Activated B cell treated with CpG ODN at 0.5 μM for 24 hours (primary cell): ENCODE results near the gene USP46. TPM values are rescaled to one million over a fixed set of nuclear protein-coding genes. Genes with fewer than 3 reads are reported as not detected.

ENCODE experiments used
- ATAC-seq: fragments of 200-7000 bp; cut with Tn5 transposase; one replicate; pipeline ENCODE4 v1.10.0; 2021; ENCODE audit warnings: low read depth, mild to moderate bottlenecking, moderate library complexity
- CTCF ChIA-PET: fragments of 350-600 bp; sonication (Branson Sonifier 250); formaldehyde crosslinking; loops from one replicate; lab custom pipeline; 2021; ENCODE audit warnings: antibody characterized with exemption; lab: Charles Lee
- POLR2A ChIA-PET: fragments of 350-600 bp; sonication (Branson Sonifier 250); formaldehyde crosslinking; loops from one replicate; lab custom pipeline; 2021; ENCODE audit warnings: antibody characterized with exemption; lab: Charles Lee
- DNase-seq: peaks from one replicate; pipeline ENCODE4 v3.0.0; 2022
- H3K27ac Mint-ChIP-seq: one replicate; pipeline ENCODE4 v1.8.0; 2020; ENCODE audit warnings: mixed read lengths
- H3K27me3 Mint-ChIP-seq: one replicate; pipeline ENCODE4 v1.8.0; 2021; ENCODE audit warnings: mixed read lengths
- H3K36me3 Mint-ChIP-seq: one replicate; pipeline ENCODE4 v1.8.0; 2021; ENCODE audit warnings: low read depth, mixed read lengths
- H3K4me1 Mint-ChIP-seq: one replicate; pipeline ENCODE4 v1.8.0; 2021; ENCODE audit warnings: mixed read lengths
- H3K4me3 Mint-ChIP-seq: one replicate; pipeline ENCODE4 v1.8.0; 2020; ENCODE audit warnings: mild to moderate bottlenecking, mixed read lengths
- H3K9me3 Mint-ChIP-seq: one replicate; pipeline ENCODE4 v1.8.0; 2020; ENCODE audit warnings: mixed read lengths
- CTCF ChIP-seq: fragments of 200-600 bp; IDR thresholded peaks from one replicate; pipeline ENCODE4 v1.8.0; 2022; ENCODE audit warnings: antibody characterized with exemption, mild to moderate bottlenecking
- intact Hi-C: fragments of 100-400 bp; cut with micrococcal nuclease; formaldehyde crosslinking; loops from one replicate; pipeline ENCODE4 v1.15.1; 2024
- total RNA-seq: library from RNA; stranded (reverse); gene quantifications from 2 replicates; pipeline ENCODE4 v1.2.3, GENCODE V29; 2022

The USP46 gene
- total RNA-seq, 1 donor from 2014 or later = 13.3 TPM

GRCh38 chr4:52622564-52622963, 36.5 kb downstream of the USP46 start:
- TF ChIP-seq CTCF = no peak
- Mint-ChIP-seq H3K9me3 (no peaks in the 10 kb centered on the region), H3K27ac (no peak overlapping the region), H3K4me1 (no peaks in the 10 kb centered on the region), H3K4me3 (no peak overlapping the region), H3K36me3 (peaks cover 25% of the 10 kb centered on the region), H3K27me3 (no peaks in the 10 kb centered on the region)
- ChIA-PET POLR2A (no interaction called here), CTCF (no interaction called here)
- ATAC-seq (no peak), DNase-seq (no peak)
- intact Hi-C loops = no loop called here

- Mint-ChIP-seq H3K27ac (no peak overlapping the region), H3K27me3 (no peaks in the 10 kb centered on the region), H3K36me3 (peaks cover 19% of the 10 kb centered on the region), H3K4me1 (no peaks in the 10 kb centered on the region), H3K9me3 (no peaks in the 10 kb centered on the region), H3K4me3 (no peak overlapping the region)
- intact Hi-C loops = no loop called here
- ATAC-seq (no peak), DNase-seq (no peak)
- no peak for TF ChIP-seq CTCF
- POLR2A ChIA-PET = no interaction called here
- CTCF ChIA-PET = no interaction called here
Observed at GRCh38 chr4:52621567-52621966, 37.5 kb downstream of the USP46 start.

- H3K4me3 Mint-ChIP-seq = no peak overlapping the region
- DNase-seq (no peak), ATAC-seq (no peak)
- H3K27ac Mint-ChIP-seq = no peak overlapping the region
- CTCF ChIA-PET = no interaction called here
- H3K27me3 Mint-ChIP-seq = no peaks in the 10 kb centered on the region
- TF ChIP-seq CTCF = no peak
- intact Hi-C loops = no loop called here
- peaks cover 14% of the 10 kb centered on the region for H3K36me3 Mint-ChIP-seq
- no peaks in the 10 kb centered on the region for H3K9me3 Mint-ChIP-seq
- H3K4me1 Mint-ChIP-seq = no peaks in the 10 kb centered on the region
- POLR2A ChIA-PET = interaction anchor here (0.7 kb wide), 1 partner anchor 92 kb away, joined by 5 read pairs; no protein-coding TSS in a partner anchor
Observed at GRCh38 chr4:52619591-52619931, 39.5 kb downstream of the USP46 start.

- Mint-ChIP-seq H3K27me3 (no peaks in the 10 kb centered on the region), H3K9me3 (no peaks in the 10 kb centered on the region), H3K4me1 (no peaks in the 10 kb centered on the region), H3K4me3 (no peak overlapping the region), H3K36me3 (peaks cover 13% of the 10 kb centered on the region), H3K27ac (no peak overlapping the region)
- ChIA-PET CTCF (no interaction called here), POLR2A (interaction anchor here (0.7 kb wide), 1 partner anchor 93 kb away, joined by 5 read pairs; no protein-coding TSS in a partner anchor)
- intact Hi-C loops = no loop called here
- DNase-seq (no peak), ATAC-seq (no peak)
- no peak for TF ChIP-seq CTCF
Observed at GRCh38 chr4:52618795-52619590, 40.1 kb downstream of the USP46 start.

DNA sequence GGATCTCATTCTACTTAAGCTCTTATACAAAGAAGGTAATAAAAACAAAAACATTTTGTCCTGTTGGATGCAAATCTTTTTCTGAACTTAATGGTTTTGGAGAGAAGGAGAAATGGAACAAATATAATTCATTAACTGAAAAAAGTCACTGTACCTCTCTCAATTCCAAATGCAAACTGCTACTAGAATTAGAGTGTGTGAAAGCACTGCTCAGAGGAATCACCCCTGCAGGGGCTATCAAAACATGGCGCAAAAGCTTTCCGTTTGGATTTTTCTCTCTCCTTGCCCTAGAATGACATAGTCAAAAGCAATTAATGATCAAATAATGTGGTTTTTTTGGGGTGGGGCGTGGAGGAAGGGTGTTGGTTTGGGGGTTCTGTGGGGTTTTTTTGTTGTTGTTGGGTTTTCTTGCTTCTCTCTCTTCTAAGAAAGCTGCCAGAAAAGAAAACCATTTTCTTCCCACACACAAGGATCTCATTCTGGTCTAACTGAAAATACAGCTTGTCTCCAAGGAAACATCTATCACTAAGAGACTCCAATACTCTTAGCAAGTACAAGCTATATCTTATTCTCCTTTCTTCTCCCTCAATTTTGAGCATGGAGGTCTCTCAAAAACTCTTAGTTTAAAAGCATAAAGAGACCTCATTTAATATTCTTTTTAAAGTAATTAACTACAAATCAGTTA, 41.6 kb downstream of the USP46 start:
- Mint-ChIP-seq H3K4me1 (no peaks in the 10 kb centered on the region), H3K9me3 (no peaks in the 10 kb centered on the region), H3K27ac (no peak overlapping the region), H3K4me3 (no peak overlapping the region), H3K36me3 (peaks cover 13% of the 10 kb centered on the region), H3K27me3 (no peaks in the 10 kb centered on the region)
- no peak for ATAC-seq
- ChIA-PET POLR2A (no interaction called here), CTCF (no interaction called here)
- no peak for TF ChIP-seq CTCF
- intact Hi-C loops = no loop called here
- DNase-seq = no peak
